Activated B cell treated with CpG ODN at 0.5 μM for 24 hours (primary cell): ENCODE data around the gene HOXD9. TPM values are rescaled to one million over a fixed set of nuclear protein-coding genes. Genes with fewer than 3 reads are reported as not detected.
A peak's percentile ranks its signal among the peaks of the same experiment; 100 is the strongest.

Source experiments
- ATAC-seq: fragments of 200-7000 bp; cut with Tn5 transposase; one replicate; pipeline ENCODE4 v1.10.0; 2021; ENCODE audit warnings: low read depth, mild to moderate bottlenecking, moderate library complexity
- CTCF ChIA-PET: fragments of 350-600 bp; sonication (Branson Sonifier 250); formaldehyde crosslinking; loops from one replicate; lab custom pipeline; 2021; ENCODE audit warnings: antibody characterized with exemption; lab: Charles Lee
- POLR2A ChIA-PET: fragments of 350-600 bp; sonication (Branson Sonifier 250); formaldehyde crosslinking; loops from one replicate; lab custom pipeline; 2021; ENCODE audit warnings: antibody characterized with exemption; lab: Charles Lee
- DNase-seq: peaks from one replicate; pipeline ENCODE4 v3.0.0; 2022
- H3K27ac Mint-ChIP-seq: one replicate; pipeline ENCODE4 v1.8.0; 2020; ENCODE audit warnings: mixed read lengths
- H3K27me3 Mint-ChIP-seq: one replicate; pipeline ENCODE4 v1.8.0; 2021; ENCODE audit warnings: mixed read lengths
- H3K36me3 Mint-ChIP-seq: one replicate; pipeline ENCODE4 v1.8.0; 2021; ENCODE audit warnings: low read depth, mixed read lengths
- H3K4me1 Mint-ChIP-seq: one replicate; pipeline ENCODE4 v1.8.0; 2021; ENCODE audit warnings: mixed read lengths
- H3K4me3 Mint-ChIP-seq: one replicate; pipeline ENCODE4 v1.8.0; 2020; ENCODE audit warnings: mild to moderate bottlenecking, mixed read lengths
- H3K9me3 Mint-ChIP-seq: one replicate; pipeline ENCODE4 v1.8.0; 2020; ENCODE audit warnings: mixed read lengths
- intact Hi-C: fragments of 100-400 bp; cut with micrococcal nuclease; formaldehyde crosslinking; loops from one replicate; pipeline ENCODE4 v1.15.1; 2024
- total RNA-seq: library from RNA; stranded (reverse); gene quantifications from 2 replicates; pipeline ENCODE4 v1.2.3, GENCODE V29; 2022
- TF ChIP-seq, protein P1 (sequence below): fragments of 200-600 bp; IDR thresholded peaks from one replicate; pipeline ENCODE4 v1.8.0; 2022; ENCODE audit warnings: antibody characterized with exemption, mild to moderate bottlenecking

HOXD9 gene
- total RNA-seq, 1 donor from 2014 or later: not detected

DNA sequence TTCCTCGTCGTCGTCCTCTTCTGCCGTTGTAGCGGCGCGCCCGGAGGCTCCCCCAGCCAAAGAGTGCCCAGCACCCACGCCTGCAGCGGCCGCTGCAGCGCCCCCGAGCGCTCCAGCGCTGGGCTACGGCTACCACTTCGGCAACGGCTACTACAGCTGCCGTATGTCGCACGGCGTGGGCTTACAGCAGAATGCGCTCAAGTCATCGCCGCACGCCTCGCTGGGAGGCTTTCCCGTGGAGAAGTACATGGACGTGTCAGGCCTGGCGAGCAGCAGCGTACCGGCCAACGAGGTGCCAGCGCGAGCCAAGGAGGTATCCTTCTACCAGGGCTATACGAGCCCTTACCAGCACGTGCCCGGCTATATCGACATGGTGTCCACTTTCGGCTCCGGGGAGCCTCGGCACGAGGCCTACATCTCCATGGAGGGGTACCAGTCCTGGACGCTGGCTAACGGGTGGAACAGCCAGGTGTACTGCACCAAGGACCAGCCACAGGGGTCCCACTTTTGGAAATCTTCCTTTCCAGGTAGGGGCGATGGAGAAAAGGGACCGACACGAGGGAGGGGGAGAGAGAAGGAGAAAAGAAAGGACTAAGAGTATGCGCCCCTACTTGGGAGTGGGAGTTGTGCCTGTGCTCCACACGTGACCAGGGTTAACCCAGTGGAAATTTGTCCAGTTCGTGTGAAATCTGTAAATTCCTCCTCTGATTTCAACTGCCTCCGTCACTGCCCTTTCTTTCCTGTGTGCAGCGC lies 29.2 kb upstream of the HOXD9 start:
- POLR2A ChIA-PET: no interaction called here
- ATAC-seq: no peak

DNA sequence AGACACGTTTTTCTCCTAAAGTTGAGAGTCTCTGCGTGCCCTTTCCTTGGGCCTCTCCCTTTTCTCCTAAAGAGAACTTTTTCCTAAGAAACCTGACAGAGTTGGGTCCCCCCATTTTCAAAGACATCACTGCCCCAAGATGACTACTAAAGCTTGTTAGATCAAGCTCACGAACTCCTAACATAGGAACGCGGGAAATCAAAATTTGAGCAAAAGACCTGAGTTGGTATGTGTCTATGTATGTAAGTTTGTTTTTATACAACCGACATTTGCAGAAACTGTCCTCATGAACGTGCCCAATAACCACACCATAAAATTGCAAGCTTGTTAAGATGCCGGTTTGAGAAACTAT lies 28.6 kb upstream of the HOXD9 start:
- no peak overlapping the region for H3K27ac Mint-ChIP-seq
- peaks cover 80% of the 10 kb centered on the region for H3K27me3 Mint-ChIP-seq
- H3K4me1 Mint-ChIP-seq: peaks cover 24% of the 10 kb centered on the region
- ChIA-PET POLR2A (no interaction called here), CTCF (no interaction called here)
- no peaks in the 10 kb centered on the region for H3K9me3 Mint-ChIP-seq
- H3K36me3 Mint-ChIP-seq: no peaks in the 10 kb centered on the region
- ATAC-seq: no peak
- intact Hi-C loops: loop anchor here (10.0 kb wide), 1 partner anchor 1059 kb away; no protein-coding TSS in a partner anchor
- no peak for DNase-seq
- no peak overlapping the region for H3K4me3 Mint-ChIP-seq
- TF ChIP-seq, protein P1, sequence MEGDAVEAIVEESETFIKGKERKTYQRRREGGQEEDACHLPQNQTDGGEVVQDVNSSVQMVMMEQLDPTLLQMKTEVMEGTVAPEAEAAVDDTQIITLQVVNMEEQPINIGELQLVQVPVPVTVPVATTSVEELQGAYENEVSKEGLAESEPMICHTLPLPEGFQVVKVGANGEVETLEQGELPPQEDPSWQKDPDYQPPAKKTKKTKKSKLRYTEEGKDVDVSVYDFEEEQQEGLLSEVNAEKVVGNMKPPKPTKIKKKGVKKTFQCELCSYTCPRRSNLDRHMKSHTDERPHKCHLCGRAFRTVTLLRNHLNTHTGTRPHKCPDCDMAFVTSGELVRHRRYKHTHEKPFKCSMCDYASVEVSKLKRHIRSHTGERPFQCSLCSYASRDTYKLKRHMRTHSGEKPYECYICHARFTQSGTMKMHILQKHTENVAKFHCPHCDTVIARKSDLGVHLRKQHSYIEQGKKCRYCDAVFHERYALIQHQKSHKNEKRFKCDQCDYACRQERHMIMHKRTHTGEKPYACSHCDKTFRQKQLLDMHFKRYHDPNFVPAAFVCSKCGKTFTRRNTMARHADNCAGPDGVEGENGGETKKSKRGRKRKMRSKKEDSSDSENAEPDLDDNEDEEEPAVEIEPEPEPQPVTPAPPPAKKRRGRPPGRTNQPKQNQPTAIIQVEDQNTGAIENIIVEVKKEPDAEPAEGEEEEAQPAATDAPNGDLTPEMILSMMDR: no peak

More for the DNA sequence above, 29.2 kb upstream of the HOXD9 start:
- no peak overlapping the region for H3K4me3 Mint-ChIP-seq
- no peaks in the 10 kb centered on the region for H3K36me3 Mint-ChIP-seq
- TF ChIP-seq, protein P1: no peak
- H3K4me1 Mint-ChIP-seq: peaks cover 27% of the 10 kb centered on the region
- intact Hi-C loops: loop anchor here (10.0 kb wide), 1 partner anchor 1059 kb away; no protein-coding TSS in a partner anchor
- CTCF ChIA-PET: no interaction called here
- peak overlapping the region; percentile 12 for H3K27ac Mint-ChIP-seq
- H3K27me3 Mint-ChIP-seq: peaks cover 81% of the 10 kb centered on the region
- no peak for DNase-seq
- no peaks in the 10 kb centered on the region for H3K9me3 Mint-ChIP-seq

DNA sequence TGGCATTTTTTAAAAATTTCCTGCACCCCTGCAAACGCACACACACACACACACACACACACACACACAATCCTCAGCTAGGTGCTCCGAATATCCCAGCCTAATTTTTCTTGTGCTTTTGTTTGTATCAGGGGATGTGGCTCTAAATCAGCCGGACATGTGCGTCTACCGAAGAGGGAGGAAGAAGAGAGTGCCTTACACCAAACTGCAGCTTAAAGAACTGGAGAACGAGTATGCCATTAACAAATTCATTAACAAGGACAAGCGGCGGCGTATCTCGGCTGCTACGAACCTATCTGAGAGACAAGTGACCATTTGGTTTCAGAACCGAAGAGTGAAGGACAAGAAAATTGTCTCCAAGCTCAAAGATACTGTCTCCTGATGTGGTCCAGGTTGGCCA lies 28.2 kb upstream of the HOXD9 start:
- CTCF ChIA-PET: no interaction called here
- POLR2A ChIA-PET: no interaction called here
- intact Hi-C loops: loop anchor here (10.0 kb wide), 1 partner anchor 1060 kb away; no protein-coding TSS in a partner anchor
- no peak for DNase-seq
- peaks cover 24% of the 10 kb centered on the region for H3K4me1 Mint-ChIP-seq
- no peaks in the 10 kb centered on the region for H3K9me3 Mint-ChIP-seq
- H3K27me3 Mint-ChIP-seq: peaks cover 80% of the 10 kb centered on the region
- no peak overlapping the region for H3K27ac Mint-ChIP-seq
- no peak for ATAC-seq
- H3K4me3 Mint-ChIP-seq: no peak overlapping the region
- no peaks in the 10 kb centered on the region for H3K36me3 Mint-ChIP-seq
- TF ChIP-seq, protein P1: no peak

DNA sequence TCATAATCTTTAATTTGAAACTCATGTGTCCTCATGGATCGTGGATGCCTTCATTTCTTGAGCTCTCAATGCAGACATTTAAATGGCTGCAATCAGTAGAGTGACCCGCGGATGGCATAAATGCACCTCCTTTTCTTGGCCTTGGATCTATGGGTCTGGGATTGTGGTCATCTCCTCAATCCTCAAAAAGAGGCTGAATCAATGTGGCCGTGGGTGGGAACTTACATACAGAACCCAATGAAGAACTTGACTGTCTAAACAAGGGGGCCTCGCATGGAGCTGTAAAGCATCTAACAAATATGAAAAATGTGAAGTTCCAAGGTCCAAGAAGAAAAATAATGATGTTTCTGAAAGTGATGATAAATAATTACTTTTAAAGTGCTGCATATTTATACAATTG lies 27.1 kb upstream of the HOXD9 start:
- ATAC-seq (no peak), DNase-seq (no peak)
- H3K27ac Mint-ChIP-seq: no peak overlapping the region
- ChIA-PET CTCF (interaction anchor here (3.3 kb wide), 1 partner anchor 32 kb away, joined by 17 read pairs; no protein-coding TSS in a partner anchor), POLR2A (no interaction called here)
- TF ChIP-seq, protein P1: no peak
- no peak overlapping the region for H3K4me3 Mint-ChIP-seq
- no peaks in the 10 kb centered on the region for H3K36me3 Mint-ChIP-seq
- peaks cover 76% of the 10 kb centered on the region for H3K27me3 Mint-ChIP-seq
- H3K9me3 Mint-ChIP-seq: no peaks in the 10 kb centered on the region
- intact Hi-C loops: loop anchor here (5.0 to 10.0 kb wide), 2 partner anchors 37 to 1061 kb away; no protein-coding TSS in a partner anchor
- H3K4me1 Mint-ChIP-seq: peaks cover 24% of the 10 kb centered on the region

DNA sequence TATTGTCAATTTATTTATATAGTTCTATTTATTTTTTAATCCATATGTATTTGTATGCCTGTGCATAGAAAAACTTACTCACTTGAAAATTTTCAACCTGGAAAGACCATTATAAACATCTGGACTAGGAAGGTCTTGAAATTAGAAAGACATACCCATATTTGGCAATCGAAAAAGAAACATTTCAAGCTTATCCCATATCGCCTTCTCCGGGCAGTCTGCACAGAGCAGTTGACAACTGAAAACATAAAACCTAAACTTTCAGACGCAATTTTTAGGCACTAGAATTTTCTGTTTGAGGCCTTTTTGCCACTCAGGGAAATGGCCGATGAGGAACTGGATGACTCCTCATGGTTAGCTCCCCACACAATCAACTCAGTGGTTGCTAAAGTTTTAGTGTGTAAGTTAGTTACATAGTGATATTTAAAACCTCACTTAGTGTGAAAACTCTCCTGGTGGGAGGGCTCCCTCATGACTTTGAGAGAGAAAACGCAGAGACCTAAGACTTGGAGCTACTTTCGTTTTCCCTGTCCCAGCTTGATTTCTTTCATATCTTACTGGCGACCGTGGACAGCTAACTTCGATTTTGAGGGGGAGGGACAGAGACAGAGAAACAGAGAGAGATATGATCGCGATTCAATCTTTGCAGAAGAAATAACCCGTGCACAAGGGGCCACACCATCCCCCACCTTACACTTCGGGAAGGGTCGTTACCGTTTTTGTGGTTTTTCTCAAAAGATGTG lies 26.1 kb upstream of the HOXD9 start:
- no peak for DNase-seq
- no peaks in the 10 kb centered on the region for H3K9me3 Mint-ChIP-seq
- no peak for ATAC-seq
- peak overlapping the region; percentile 76 for H3K4me3 Mint-ChIP-seq
- TF ChIP-seq, protein P1: no peak
- peaks cover 77% of the 10 kb centered on the region for H3K27me3 Mint-ChIP-seq
- ChIA-PET POLR2A (no interaction called here), CTCF (interaction anchor here (1.4 to 3.6 kb wide), 5 partner anchors 9 to 893 kb away, joined by 3 to 53 read pairs (median 16); no protein-coding TSS in a partner anchor)
- peaks cover 24% of the 10 kb centered on the region for H3K4me1 Mint-ChIP-seq
- H3K27ac Mint-ChIP-seq: no peak overlapping the region
- no peaks in the 10 kb centered on the region for H3K36me3 Mint-ChIP-seq
- intact Hi-C loops: loop anchor here (2.0 to 10.0 kb wide), 3 partner anchors 36 to 1062 kb away; no protein-coding TSS in a partner anchor
